LNCaP clone FGC (cell line): ENCODE data around the gene MTG1.

Experiments used
- DNase-seq: peaks from one replicate; pipeline ENCODE4 v3.0.0-alpha.2; 2011; ENCODE audit warnings: low read depth
- H3K4me3 ChIP-seq: 2 replicates; pipeline ENCODE4 v1.5.1; 2011; ENCODE audit warnings: mild to moderate bottlenecking, low read depth, low read length, control low read depth
- CTCF ChIP-seq: IDR thresholded peaks from 2 replicates; pipeline ENCODE4 v1.5.1; 2012; ENCODE audit warnings: mild to moderate bottlenecking; ENCODE audit not compliant: control insufficient read depth, insufficient read depth; ENCODE audit errors: extremely low read depth

The MTG1 gene

GRCh38 chr10:133394064-133394663 is at the start of gene MTG1:
Gene MTG1, plus strand, starts transcription at chr10:133394157. Its CDS starts 64 bp downstream, at chr10:133394221.
- DNase-seq: peak; percentile 74
- TF ChIP-seq CTCF: 0 out of 2 replicates have a peak, but pooled peaks have one; percentile 20
- H3K4me3 ChIP-seq: peak within 1 kb of the TSS; percentile 89

- no peak for DNase-seq
- TF ChIP-seq CTCF: no peak
- no peak overlapping the region for H3K4me3 ChIP-seq
Observed at GRCh38 chr10:133344236-133344635, 49.7 kb upstream of the MTG1 start.

GRCh38 chr10:133346413-133346812 is 47.5 kb upstream of the MTG1 start:
- DNase-seq: no peak
- H3K4me3 ChIP-seq: no peak overlapping the region
- no peak for TF ChIP-seq CTCF

GRCh38 chr10:133347710-133348517 is 46.0 kb upstream of the MTG1 start:
- no peak for TF ChIP-seq CTCF
- DNase-seq: no peak
- no peak overlapping the region for H3K4me3 ChIP-seq

- H3K4me3 ChIP-seq: no peak overlapping the region
Observed at GRCh38 chr10:133349160-133349568, 44.8 kb upstream of the MTG1 start.

GRCh38 chr10:133349577-133350011 is 44.4 kb upstream of the MTG1 start:
- DNase-seq: no peak

More at GRCh38 chr10:133349160-133349568, 44.8 kb upstream of the MTG1 start:
- no peak for TF ChIP-seq CTCF
- DNase-seq: no peak

More at GRCh38 chr10:133349577-133350011, 44.4 kb upstream of the MTG1 start:
- TF ChIP-seq CTCF: no peak
- no peak overlapping the region for H3K4me3 ChIP-seq
